Activated naive CD8-positive, alpha-beta T cell treated with anti-CD3 and anti-CD28 coated beads for 36 hours (primary cell): ENCODE data around the gene LACTB. TPM values are rescaled to one million over a fixed set of nuclear protein-coding genes. Genes with fewer than 3 reads are reported as not detected.

Experiments
- DNase-seq: peaks from one replicate; pipeline ENCODE4 v3.0.0; 2021
- H3K27ac Mint-ChIP-seq: one replicate; pipeline ENCODE4 v1.8.0; 2022; ENCODE audit warnings: mild to moderate bottlenecking, moderate library complexity, mixed read lengths
- H3K27me3 Mint-ChIP-seq: one replicate; pipeline ENCODE4 v1.8.0; 2022; ENCODE audit warnings: mild to moderate bottlenecking, mixed read lengths
- H3K36me3 Mint-ChIP-seq: one replicate; pipeline ENCODE4 v1.8.0; 2021; ENCODE audit warnings: mild to moderate bottlenecking, mixed read lengths
- H3K4me1 Mint-ChIP-seq: one replicate; pipeline ENCODE4 v1.8.0; 2021; ENCODE audit warnings: mixed read lengths
- H3K4me3 Mint-ChIP-seq: one replicate; pipeline ENCODE4 v1.8.0; 2022; ENCODE audit warnings: mild to moderate bottlenecking, moderate library complexity, mixed read lengths
- H3K9me3 Mint-ChIP-seq: one replicate; pipeline ENCODE4 v1.8.0; 2022; ENCODE audit warnings: mixed read lengths
- total RNA-seq, 2 experiments: library from RNA; stranded (reverse); gene quantifications; one replicate each; pipeline ENCODE4 v1.2.3, GENCODE V29; 2021

The LACTB gene
- total RNA-seq, 2 experiments from 2014 or later = 23.2 to 23.5 TPM

- H3K4me1 Mint-ChIP-seq = peaks cover 3% of the 10 kb centered on the region
- H3K9me3 Mint-ChIP-seq = no peaks in the 10 kb centered on the region
- DNase-seq = no peak
- no peak overlapping the region for H3K4me3 Mint-ChIP-seq
- H3K27ac Mint-ChIP-seq = no peak overlapping the region
- no peaks in the 10 kb centered on the region for H3K36me3 Mint-ChIP-seq
- no peaks in the 10 kb centered on the region for H3K27me3 Mint-ChIP-seq
Observed at GRCh38 chr15:63166219-63166618, 44.6 kb downstream of the LACTB start.

- DNase-seq = no peak
- H3K27ac Mint-ChIP-seq = no peak overlapping the region
- H3K4me1 Mint-ChIP-seq = peaks cover 3% of the 10 kb centered on the region
- no peaks in the 10 kb centered on the region for H3K27me3 Mint-ChIP-seq
- no peaks in the 10 kb centered on the region for H3K36me3 Mint-ChIP-seq
- H3K9me3 Mint-ChIP-seq = no peaks in the 10 kb centered on the region
- H3K4me3 Mint-ChIP-seq = no peak overlapping the region
Observed at GRCh38 chr15:63169788-63170187, 48.1 kb downstream of the LACTB start.

- DNase-seq = no peak
- Mint-ChIP-seq H3K4me3 (no peak overlapping the region), H3K9me3 (no peaks in the 10 kb centered on the region), H3K4me1 (peaks cover 6% of the 10 kb centered on the region), H3K36me3 (no peaks in the 10 kb centered on the region), H3K27ac (no peak overlapping the region), H3K27me3 (no peaks in the 10 kb centered on the region)
Observed at GRCh38 chr15:63172376-63172775, 50.7 kb downstream of the LACTB start.

- Mint-ChIP-seq H3K4me3 (no peak overlapping the region), H3K9me3 (no peaks in the 10 kb centered on the region), H3K36me3 (no peaks in the 10 kb centered on the region), H3K27me3 (no peaks in the 10 kb centered on the region), H3K27ac (no peak overlapping the region), H3K4me1 (peaks cover 12% of the 10 kb centered on the region)
- no peak for DNase-seq
Observed at GRCh38 chr15:63172851-63173451, 51.3 kb downstream of the LACTB start.

- DNase-seq = no peak
- Mint-ChIP-seq H3K4me3 (no peak overlapping the region), H3K27me3 (no peaks in the 10 kb centered on the region), H3K36me3 (no peaks in the 10 kb centered on the region), H3K4me1 (peaks cover 21% of the 10 kb centered on the region), H3K9me3 (no peaks in the 10 kb centered on the region), H3K27ac (no peak overlapping the region)
Observed at GRCh38 chr15:63176302-63176701, 54.6 kb downstream of the LACTB start.

- peaks cover 21% of the 10 kb centered on the region for H3K4me1 Mint-ChIP-seq
- H3K36me3 Mint-ChIP-seq = no peaks in the 10 kb centered on the region
- no peaks in the 10 kb centered on the region for H3K9me3 Mint-ChIP-seq
- no peak overlapping the region for H3K4me3 Mint-ChIP-seq
- H3K27me3 Mint-ChIP-seq = no peaks in the 10 kb centered on the region
- no peak overlapping the region for H3K27ac Mint-ChIP-seq
- DNase-seq = no peak
Observed at GRCh38 chr15:63178034-63178433, 56.4 kb downstream of the LACTB start.

GRCh38 chr15:63180746-63181145 is 59.1 kb downstream of the LACTB start:
- H3K27ac Mint-ChIP-seq = no peak overlapping the region
- peaks cover 21% of the 10 kb centered on the region for H3K4me1 Mint-ChIP-seq
- no peak for DNase-seq
- no peaks in the 10 kb centered on the region for H3K27me3 Mint-ChIP-seq
- H3K4me3 Mint-ChIP-seq = no peak overlapping the region
- no peaks in the 10 kb centered on the region for H3K36me3 Mint-ChIP-seq
- no peaks in the 10 kb centered on the region for H3K9me3 Mint-ChIP-seq

- Mint-ChIP-seq H3K36me3 (no peaks in the 10 kb centered on the region), H3K4me1 (peaks cover 25% of the 10 kb centered on the region), H3K27ac (no peak overlapping the region)
Observed at GRCh38 chr15:63181648-63182047, 60.0 kb downstream of the LACTB start.

GRCh38 chr15:63185206-63185605 is 63.5 kb downstream of the LACTB start:
- no peak for DNase-seq
- Mint-ChIP-seq H3K36me3 (peaks cover 2% of the 10 kb centered on the region), H3K27ac (no peak overlapping the region), H3K27me3 (no peaks in the 10 kb centered on the region), H3K4me3 (no peak overlapping the region), H3K9me3 (no peaks in the 10 kb centered on the region), H3K4me1 (peaks cover 28% of the 10 kb centered on the region)

More at GRCh38 chr15:63181648-63182047, 60.0 kb downstream of the LACTB start:
- Mint-ChIP-seq H3K4me3 (no peak overlapping the region), H3K27me3 (no peaks in the 10 kb centered on the region), H3K9me3 (no peaks in the 10 kb centered on the region)
- no peak for DNase-seq

GRCh38 chr15:63186065-63186464 is 64.4 kb downstream of the LACTB start:
- Mint-ChIP-seq H3K4me3 (no peak overlapping the region), H3K4me1 (peaks cover 24% of the 10 kb centered on the region), H3K27me3 (no peaks in the 10 kb centered on the region), H3K27ac (no peak overlapping the region), H3K36me3 (peaks cover 10% of the 10 kb centered on the region), H3K9me3 (no peaks in the 10 kb centered on the region)
- DNase-seq = no peak

GRCh38 chr15:63187589-63188226 is 66.0 kb downstream of the LACTB start:
- peaks cover 32% of the 10 kb centered on the region for H3K4me1 Mint-ChIP-seq
- no peaks in the 10 kb centered on the region for H3K9me3 Mint-ChIP-seq
- H3K27ac Mint-ChIP-seq = no peak overlapping the region
- H3K27me3 Mint-ChIP-seq = no peaks in the 10 kb centered on the region
- peaks cover 23% of the 10 kb centered on the region for H3K36me3 Mint-ChIP-seq
- DNase-seq = no peak
- peak overlapping the region; percentile 99 for H3K4me3 Mint-ChIP-seq

GRCh38 chr15:63188247-63188925 is 66.7 kb downstream of the LACTB start:
- H3K36me3 Mint-ChIP-seq = peaks cover 28% of the 10 kb centered on the region
- no peaks in the 10 kb centered on the region for H3K9me3 Mint-ChIP-seq
- DNase-seq = peak; percentile 27
- peak overlapping the region; percentile 99 for H3K4me3 Mint-ChIP-seq
- peaks cover 39% of the 10 kb centered on the region for H3K4me1 Mint-ChIP-seq
- H3K27me3 Mint-ChIP-seq = no peaks in the 10 kb centered on the region
- peak overlapping the region; percentile 96 for H3K27ac Mint-ChIP-seq

- Mint-ChIP-seq H3K27ac (peak within 1 kb of the TSS; percentile 96), H3K4me1 (peaks cover 45% of the 10 kb centered on the region), H3K27me3 (no peaks in the 10 kb centered on the region), H3K9me3 (no peaks in the 10 kb centered on the region), H3K36me3 (peaks cover 33% of the 10 kb centered on the region), H3K4me3 (peak within 1 kb of the TSS; percentile 99)
- peak; percentile 98 for DNase-seq
Observed at GRCh38 chr15:63188926-63189871, 67.5 kb downstream of the LACTB start, which contains the start of gene RAB8B. RAB8B (plus strand) TSS chr15:63189606; CDS start chr15:63189625, 19 bp downstream.

- peak overlapping the region; percentile 99 for H3K4me3 Mint-ChIP-seq
- no peaks in the 10 kb centered on the region for H3K9me3 Mint-ChIP-seq
- H3K36me3 Mint-ChIP-seq = peaks cover 40% of the 10 kb centered on the region
- DNase-seq = no peak
- H3K4me1 Mint-ChIP-seq = peaks cover 51% of the 10 kb centered on the region
- H3K27me3 Mint-ChIP-seq = no peaks in the 10 kb centered on the region
- peak overlapping the region; percentile 96 for H3K27ac Mint-ChIP-seq
Observed at GRCh38 chr15:63189941-63190768, 68.5 kb downstream of the LACTB start.
